HEK293T (cell line): ENCODE data around the gene PREP.

Source experiments
- BHLHE40 ChIP-seq: fragments of 450-650 bp; IDR thresholded peaks from 2 replicates; pipeline ENCODE4 v1.6.1; 2016; ENCODE audit warnings: mild to moderate bottlenecking, moderate library complexity, borderline replicate concordance
- SP1 ChIP-seq: fragments of 450-650 bp; IDR thresholded peaks from 2 replicates; pipeline ENCODE4 v1.6.1; 2017

DNA sequence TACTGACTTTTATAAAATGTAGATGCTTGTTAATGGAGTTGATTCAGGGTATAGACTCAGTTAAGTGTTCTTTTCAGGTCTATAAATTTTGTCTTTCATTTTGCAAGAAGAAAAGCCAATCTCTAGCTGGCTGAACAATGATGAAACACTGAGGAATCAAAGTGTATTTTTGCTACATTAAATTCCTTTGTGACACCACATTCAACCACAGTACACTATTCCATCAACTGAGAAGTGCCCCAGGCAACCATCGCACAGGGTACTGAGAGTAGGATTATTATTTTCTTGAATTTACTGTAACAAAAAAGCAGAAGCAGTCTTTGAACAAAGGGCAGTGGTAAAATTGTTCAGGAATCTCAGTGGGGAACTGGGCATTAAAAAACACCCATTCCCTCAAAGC lies 83.6 kb downstream of the PREP start:
- TF ChIP-seq BHLHE40 (no peak), SP1 (no peak)
